ENCODE data around the gene ABCC12.
"Not testable (repeated sequence)": the region's sequence is repeated elsewhere in the genome, so short reads cannot be mapped to it uniquely, and the experiment has no call there.

The ABCC12 gene

DNA sequence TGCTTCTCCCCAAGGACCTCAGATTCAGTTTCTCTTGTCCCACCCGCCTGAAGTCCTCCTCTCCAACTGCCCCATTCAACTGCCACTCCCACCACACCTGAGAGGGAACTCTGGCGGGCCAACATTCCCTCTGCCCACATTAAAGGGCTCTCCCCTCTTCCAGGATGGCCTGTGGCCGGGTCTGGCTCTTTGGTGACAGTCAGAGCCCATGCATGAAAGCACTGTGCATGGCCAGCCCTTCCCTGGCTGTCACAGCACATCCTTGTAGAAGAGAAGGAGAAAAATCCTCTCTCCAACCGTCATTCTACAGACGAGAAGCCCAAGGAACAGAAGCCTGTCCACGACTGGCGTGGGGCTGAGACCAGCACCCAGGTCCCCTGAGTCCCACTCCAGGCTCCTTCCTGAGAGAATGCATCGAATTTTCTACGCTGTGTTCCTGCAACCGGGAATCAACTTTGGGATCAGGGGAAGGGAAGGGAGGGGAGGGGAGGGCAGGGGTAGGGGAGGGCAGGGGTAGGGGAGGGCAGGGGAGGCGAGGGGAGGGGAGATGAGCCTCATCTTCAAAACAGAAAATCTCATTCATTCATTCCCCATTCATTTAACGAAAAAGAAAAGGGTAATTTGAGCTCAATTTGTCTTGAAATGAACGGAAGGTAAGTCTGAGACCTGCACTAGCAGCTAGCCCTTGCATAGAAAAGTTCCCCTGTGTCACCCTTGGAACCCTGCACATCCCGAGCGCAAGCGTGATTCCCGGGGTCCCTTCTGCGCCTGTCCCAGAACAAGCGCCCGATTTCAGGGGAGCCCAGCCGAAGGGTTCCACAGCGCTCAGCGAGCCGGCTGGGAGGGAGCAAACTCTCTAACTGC is at the start of gene ABCC12:
ABCC12 (minus strand) TSS at position 68 of the 864 bp plus-strand sequence. CDS start 9,569 bp downstream, outside the sequence.
- no peak for DNase-seq

DNA sequence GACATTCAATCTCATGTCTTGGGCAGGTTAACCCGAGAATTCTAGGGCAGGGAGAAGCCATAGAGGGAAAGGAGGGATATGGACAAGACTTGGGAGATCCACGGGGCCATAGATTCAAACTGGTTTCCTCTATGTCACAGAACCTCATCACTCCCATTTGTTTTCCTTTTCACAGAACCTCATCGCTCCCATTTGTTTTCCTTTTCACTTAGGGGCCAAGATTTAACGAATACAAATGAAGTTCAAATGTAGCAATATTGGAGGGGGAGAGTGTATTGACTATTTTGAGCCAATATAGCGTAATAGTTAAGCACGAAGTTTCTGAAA is 49.0 kb upstream of the ABCC12 start:
- DNase-seq = no peak

DNA sequence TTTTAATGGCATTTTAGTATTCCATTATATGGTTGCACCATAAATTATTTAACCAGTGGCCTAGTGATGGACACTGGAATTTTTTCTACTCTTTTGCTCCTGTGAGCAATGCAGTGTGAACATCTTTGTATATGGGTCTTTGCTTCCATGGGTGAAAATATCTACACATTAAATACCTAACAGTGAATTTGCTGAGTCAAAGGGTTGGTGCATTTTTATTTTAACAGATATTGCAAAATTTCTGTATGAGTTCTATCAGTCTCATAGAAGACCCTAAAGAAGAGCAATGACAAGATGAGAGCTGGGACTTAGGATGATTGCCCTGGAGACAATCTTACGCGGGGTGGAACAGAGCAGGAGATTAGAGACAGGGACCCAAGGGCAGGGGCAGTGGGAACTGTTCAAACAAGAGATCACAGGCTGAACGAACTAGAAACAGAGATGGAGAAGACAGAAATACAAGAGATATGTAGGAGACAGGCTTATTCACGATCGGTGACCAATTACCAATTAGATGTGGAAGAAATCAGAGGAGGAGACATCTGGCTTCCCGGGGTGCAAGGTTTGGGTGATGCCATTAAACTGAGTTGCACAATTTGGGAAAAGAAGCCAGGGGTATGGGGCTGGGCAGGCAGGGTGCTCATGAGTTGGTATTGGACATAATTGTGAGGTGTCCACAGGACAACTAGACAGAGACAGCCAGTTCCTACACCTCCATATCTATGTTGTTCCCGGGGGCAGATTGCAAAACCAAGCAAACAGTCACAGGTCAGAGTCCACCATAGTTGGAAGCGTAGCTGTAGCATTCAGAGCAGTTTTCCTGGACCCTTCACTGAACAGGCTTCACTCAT is 48.4 kb upstream of the ABCC12 start:
- DNase-seq = no peak

DNA sequence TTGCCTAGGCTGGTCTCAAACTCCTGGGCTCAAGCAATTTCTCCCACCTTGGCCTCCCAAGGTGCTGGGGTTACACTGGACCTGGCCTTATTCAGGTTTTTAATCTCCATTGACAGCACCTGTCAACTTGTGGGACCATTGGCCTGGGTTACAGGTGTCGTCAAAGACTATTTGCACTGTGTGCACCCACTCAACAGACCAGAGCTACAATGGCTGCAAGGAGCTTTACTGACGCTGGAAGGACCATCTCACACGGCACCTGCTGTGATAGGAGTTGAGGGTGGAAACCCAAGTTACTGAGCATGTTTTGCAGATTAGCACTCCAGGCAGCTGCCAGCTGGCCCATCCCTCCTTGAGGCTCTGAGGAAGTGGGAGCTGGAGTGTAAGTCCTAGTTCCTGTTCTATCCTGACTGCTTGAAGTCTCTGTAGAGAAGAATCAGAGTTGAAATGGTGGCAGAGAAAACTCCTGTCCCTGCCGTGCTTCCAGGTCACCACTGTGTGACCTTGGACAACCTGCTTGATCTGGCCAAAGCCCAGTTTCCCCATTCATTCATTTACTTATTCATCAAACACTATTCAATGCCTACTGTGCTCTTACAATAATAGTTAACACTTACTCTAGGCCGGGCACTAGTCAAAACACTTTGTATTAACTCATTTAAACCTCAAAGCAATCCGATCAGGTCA is 45.9 kb upstream of the ABCC12 start:
- no peak for DNase-seq

DNA sequence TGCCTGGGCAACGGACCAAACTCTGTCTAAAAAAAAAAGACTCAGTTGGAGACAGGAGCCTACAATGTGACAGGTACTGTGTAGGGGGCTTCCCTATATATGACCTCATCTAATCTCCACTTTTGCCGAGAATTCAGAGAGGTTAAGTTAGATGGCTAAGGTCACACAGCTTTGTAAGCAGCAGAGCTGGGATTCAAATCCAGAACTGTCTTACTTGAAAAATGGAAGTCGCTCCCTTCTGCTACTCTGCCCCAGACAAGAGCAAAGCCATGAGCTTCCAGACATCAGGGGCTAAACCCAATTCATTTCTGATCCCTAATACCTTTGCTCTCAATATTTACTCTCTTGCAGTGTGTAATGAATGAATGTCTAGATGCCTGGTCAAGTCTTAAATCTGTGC is 41.5 kb upstream of the ABCC12 start:
- DNase-seq = no peak

DNA sequence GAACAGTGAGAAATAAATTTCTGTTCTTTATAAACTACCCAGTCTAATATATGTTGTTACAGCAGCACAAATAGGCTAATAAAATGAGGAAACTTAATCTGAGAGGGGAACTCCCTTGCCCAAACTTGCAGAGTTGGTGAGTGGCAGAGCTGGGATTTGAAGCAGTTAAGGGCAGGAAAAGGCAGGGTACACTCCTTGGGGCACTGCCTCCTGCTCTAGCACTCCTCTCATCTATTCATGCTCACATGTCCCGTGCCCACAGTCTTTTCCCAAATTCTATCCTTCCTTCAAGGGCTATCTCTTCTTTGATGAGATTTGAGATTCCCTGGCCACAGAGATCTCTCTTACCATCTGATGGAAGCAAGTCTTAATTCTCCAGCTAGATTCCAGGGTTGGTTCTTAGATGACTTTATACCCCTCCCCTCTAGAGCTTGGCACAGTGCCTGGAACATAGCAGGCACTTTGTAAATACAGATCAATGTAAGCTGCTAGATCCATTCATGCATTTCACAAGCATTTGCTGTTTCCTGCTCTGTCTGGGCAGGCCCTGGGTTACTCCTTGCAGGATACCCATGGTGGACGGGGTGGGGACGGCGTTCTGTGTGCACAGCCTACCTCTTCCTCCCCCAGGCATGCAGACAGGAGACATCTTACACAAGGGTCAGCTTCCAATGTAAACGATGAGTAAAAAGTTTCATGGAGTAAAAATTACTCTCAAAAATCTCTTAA is 39.2 kb upstream of the ABCC12 start:
- no peak for DNase-seq

DNA sequence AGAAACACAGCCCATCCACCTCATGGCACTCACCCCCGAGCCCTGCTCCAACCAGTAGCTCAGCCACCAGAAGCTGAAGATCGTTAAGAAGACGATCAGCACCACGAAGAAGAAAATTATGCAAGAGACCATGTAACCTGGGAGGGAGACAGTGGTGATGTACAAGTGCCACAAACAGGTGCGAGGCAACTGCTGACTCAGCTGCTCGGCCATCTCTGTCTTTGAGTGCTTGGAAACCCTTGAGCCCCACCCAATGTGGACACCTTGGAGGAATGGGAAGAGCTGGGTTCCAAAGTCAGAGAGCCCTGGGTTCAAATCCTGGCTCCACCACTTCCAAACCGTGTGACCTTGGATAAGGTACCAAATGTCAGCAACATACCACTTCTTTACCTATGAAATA is 38.1 kb upstream of the ABCC12 start:
- no peak for DNase-seq

DNA sequence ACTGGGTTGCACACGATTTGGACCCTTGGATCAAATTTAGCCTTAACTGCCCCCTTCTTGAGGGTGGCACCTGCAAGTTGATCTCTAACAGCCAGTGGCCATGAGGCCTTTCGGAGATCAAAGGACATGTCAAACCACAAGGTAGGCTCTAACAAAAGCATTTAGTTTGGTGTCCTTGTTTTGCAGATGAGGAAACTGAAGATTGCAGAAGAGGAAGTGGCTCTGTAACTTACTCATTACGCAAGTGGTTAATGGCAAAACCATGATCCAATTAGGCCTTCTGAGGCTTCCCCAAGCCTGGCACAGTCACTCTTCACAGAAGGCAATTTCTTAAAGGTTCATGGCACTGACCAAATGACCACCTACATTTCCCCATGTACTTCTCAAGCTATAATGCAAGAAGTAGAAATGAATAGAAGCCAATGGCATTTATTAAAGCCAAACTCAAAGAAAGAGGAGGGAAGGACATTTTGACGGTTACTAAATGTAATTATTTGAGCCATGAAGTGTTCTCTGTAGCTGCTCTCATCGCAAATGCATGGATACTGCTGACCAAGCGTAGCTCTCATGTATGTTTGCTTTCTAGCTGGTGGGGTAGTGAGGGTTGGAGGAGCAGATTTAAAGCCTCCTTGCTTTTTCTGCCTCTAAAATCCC is 32.8 kb upstream of the ABCC12 start:
- DNase-seq = peak; percentile 79

DNA sequence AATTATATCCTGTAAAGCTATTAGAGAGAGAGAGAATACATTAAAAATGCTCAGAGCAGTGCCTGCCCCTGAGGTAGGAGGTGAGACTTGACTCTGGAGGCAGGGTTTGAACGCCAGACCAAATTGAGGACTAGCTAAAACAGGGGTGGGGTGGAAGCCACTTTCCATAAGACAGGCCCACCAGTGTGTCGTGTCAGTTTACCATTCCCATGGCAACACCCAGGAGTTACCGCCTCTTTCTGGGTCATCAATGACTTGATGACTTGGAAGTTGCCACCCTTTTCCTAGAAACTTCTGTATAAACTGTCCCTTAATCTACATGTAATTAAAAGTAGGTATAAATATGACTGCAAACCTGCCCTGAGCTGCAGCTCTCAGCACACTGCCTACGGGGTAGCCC is 32.0 kb upstream of the ABCC12 start:
- DNase-seq = no peak

DNA sequence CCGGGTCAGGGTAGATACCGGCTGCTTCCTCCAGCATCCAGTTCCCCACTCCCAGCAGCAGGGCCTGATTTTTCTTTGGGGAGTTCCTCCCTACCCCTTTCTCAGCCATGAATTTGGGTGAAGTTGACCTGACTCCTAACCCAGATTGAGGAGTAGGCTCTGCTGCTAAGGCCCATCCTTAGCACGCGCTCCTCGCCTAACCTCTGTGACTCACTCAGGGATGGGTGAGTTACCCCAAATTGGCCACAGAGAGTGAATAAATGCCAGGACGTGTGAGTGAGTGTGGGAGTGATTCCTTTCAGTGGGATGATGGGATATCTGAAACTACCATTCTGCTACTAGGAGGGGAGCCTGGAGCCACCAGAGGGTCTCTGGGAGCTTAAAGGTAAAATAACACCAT is 28.9 kb upstream of the ABCC12 start:
- DNase-seq = no peak

DNA sequence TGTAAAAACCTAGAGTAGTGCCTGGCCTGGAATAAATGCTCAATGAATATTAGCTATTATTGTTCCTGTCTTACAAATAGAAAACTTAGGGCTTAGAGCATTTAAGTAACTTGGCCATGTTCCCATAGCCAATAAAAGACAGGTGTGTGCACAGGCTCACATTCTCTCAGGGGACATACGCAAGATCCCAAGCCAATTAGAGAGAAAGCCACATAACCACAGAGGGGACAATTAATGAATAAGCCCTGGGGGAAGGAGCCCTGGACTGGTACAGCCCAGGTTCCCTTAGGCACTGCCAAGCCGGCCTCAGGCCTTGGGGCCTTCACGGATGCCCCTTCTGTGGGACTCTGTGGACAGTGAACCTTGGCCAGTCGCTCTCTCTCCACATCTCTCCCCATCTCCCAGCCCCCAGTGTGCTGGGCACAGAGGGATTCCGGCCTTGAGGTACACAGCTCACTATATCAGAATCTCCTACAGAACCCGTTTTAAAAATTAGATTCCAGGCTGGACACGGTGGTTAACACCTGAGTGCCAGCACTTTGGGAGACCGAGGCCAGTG is 27.3 kb upstream of the ABCC12 start:
- DNase-seq = no peak

DNA sequence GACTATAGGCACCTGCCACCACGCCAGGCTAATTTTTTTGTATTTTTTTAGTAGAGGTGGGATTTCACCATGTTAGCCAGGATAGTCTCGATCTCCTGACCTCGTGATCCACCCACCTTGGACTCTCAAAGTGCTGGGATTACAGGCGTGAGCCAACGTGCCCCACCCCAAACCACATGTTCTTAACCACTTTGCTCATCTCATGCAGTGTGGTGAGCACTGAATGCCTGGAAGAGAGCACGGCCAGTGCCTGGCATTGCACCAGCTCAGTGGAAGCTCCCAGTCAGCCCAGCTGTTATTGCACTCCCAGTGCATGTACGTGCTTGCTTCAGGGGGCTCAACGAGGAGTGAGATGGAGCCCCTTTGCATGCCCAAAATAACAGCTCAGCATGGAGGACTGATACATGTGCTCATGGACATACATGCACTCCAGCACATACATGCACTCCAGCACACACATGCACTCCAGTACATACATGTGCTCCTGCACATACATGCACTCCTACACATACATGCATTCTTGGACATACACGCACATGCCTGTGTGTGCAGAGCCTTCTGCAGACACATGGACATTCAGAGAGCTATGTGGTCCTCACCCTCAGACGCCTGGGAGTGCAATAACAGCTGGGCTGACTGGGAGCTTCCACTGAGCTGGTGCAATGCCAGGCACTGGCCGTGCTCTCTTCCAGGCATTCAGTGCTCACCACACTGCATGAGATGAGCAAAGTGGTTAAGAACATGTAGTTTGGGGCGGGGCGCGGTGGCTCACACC is 26.1 kb upstream of the ABCC12 start:
- not testable (repeated sequence) for DNase-seq

DNA sequence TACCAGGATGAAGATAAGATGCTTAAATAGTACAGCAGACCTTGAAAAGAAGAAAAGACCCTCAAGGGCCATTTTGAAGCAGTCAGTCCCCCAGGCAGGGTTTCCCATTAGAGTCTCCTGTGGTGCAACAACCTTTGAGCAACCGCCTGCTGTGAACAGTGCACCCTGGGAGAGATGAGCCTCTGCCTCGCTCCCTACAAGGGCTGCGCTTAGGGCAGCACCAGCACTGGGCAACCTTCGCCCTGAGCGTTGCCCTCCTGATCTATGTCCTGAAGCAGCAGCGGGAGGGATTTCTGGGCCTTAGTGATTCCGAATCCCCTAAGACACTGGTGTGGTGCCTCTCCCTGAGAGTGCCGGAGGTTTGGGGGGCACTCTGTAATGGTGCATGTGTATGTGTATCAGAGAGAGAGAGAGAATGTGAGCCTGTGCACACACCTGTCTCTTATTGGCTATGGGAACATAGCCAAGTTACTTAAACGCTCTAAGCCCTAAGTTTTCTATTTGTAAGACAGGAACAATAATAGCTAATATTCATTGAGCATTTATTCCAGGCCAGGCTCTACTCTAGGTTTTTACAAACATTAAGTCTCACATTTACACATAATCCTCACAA is 25.2 kb upstream of the ABCC12 start:
- DNase-seq = no peak

DNA sequence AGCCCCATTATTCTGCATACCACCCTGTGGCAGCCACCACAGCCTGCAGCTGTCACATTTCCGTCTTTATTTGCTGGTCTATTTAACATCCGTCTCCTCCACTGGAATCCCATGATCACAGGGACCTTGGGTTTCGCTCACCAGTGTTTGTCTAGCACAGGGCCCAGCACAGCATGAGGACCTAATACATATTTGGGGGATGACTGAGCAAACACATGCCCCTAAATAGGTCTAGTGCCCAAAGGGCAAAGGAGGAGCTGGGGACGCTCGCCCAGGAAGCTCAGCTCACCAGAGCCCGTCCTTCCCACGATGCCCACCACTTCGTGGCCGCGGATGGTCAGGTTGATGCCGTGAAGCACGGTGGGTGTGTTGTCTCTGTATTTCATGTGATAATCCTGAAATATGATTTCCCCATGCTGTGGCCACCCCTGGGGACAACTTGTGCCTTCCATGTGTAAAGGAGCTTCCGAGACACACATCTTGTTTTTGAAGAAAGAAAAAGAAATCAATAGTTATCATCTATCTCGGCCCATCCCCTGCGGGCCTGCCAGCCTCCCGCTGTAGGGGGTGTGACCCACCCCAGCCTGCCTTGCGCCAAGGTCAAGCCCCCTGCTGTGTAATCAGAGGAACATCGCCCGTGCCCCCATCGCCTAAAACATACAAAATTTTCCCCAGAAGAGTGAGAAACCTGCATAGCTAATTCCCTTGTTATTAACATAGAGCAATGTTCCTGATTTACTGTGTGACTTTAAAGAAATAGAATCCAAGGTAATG is 21.0 kb upstream of the ABCC12 start:
- DNase-seq = no peak

DNA sequence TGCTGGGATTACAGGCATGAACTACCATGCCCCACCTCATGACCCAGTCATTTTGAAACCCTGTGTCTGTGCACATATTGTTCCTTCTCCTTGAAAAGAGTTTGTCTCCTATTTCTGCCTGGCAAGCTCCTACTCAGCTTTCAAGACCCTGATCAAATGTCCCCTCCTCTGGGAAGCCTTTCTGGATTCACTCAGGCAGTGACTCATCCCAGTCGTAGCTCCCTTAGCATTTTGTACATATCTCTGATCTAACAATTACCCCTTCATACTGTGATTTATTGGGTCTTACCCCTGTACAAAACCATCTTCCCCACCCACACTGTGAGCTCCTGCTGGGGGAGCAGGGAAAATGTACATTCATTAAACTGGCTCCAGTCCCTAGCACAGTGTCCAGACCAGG is 18.1 kb upstream of the ABCC12 start:
- no peak for DNase-seq

DNA sequence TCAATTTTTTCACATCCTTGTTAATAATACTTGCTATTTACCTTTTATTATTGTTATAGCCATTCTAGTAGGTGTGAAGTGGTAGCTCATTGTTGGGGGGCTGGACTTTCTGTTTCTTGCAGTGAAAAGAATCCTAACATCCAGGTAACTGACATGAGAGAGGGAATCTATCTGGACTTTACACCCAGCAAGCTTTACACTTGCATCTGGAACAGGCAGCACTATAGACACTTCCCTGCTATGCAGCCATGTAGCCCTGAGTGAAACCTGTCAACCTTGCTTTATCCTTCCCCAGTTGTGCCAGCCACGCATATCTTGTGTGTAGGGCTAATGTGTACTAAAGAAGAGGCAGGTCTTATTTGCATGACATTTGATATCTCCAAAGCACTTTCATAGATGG is 16.9 kb upstream of the ABCC12 start:
- no peak for DNase-seq

DNA sequence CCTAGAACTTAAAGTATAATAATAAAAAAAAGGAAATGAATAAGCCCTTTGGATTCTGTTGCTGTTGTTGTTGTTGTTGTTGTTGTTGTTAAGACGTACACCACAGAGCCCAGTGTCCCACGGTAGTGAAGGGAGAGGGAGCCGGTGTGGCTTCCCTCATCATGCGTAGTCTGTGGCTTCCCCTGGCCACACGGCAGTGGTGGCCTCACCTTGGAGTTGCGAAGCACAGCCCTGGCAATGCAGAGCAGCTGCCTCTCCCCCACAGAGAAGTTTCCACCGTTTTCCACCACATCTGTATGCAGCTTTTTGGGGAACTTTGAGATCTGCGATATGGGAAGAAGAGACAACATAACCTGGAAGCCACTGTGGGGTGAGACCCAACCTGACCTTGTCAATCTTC is 14.1 kb upstream of the ABCC12 start:
- no peak for DNase-seq

DNA sequence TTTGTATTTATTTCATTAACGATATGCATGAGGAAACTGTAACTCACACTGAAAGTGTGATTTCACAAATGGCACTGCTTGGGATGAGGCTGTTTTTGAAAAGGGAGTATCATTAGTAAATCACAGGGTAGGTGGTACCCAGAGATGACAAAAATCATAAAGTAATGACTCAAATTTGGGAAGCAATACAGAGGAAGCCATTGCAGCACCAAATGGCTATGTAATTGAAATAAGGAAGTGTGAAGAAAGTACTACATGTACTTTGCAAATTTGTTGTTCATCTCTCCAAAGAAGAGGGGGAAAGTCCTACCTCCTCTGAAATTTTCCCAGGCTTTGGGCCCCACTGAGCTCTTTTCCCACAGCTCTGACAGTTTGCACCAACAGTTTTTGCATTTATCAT is 12.3 kb upstream of the ABCC12 start:
- DNase-seq = no peak

DNA sequence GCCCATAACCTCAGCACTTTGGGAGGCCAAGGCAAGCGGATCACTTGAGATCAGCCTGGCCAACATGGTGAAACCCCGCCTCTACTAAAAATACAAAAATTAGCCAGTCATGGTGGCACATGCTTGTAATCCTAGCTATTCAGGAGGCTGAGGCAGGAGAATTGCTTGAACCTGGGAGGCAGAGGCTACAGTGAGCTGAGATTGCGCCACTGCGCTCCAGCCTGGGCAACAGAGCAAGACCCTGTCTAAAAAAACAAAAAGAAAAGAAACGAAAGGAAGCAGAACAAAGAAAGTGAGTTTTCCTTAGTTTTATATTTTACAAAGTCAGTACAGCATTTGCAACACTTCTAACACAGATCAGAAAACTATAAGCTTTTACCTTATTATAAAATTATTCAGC is 10.8 kb upstream of the ABCC12 start:
- not testable (repeated sequence) for DNase-seq
